22Rv1 (cell line): ENCODE results near the gene SENP6.

Experiments used
- H3K27ac ChIP-seq: fragments of 450-650 bp; 2 replicates; pipeline ENCODE4 v1.5.1; 2017
- CTCF ChIP-seq: fragments of 450-650 bp; IDR thresholded peaks from 2 replicates; pipeline ENCODE4 v1.5.1; 2017; ENCODE audit warnings: mild to moderate bottlenecking
- ZFX ChIP-seq: fragments of 450-650 bp; IDR thresholded peaks from 2 replicates; pipeline ENCODE4 v1.6.1; 2017; ENCODE audit warnings: antibody characterized with exemption, borderline replicate concordance

Gene SENP6

GRCh38 chr6:75751443-75751842 is 149.8 kb downstream of the SENP6 start:
- no peak overlapping the region for H3K27ac ChIP-seq
- TF ChIP-seq ZFX (no peak), CTCF (no peak)

- TF ChIP-seq CTCF (no peak), ZFX (no peak)
- H3K27ac ChIP-seq, result no peak overlapping the region
These were observed 150.7 kb downstream of the SENP6 start for GRCh38 chr6:75752365-75752764.

- peak overlapping the region; percentile 12 for H3K27ac ChIP-seq
- no peak for TF ChIP-seq ZFX
- no peak for TF ChIP-seq CTCF
These were observed 154.0 kb downstream of the SENP6 start for GRCh38 chr6:75755704-75756103.

GRCh38 chr6:75757295-75757694 is 155.6 kb downstream of the SENP6 start:
- TF ChIP-seq CTCF (no peak), ZFX (no peak)
- peak overlapping the region; percentile 7; the same call in 1 of the 2 replicates for H3K27ac ChIP-seq

- H3K27ac ChIP-seq, result peak overlapping the region; percentile 7; the same call in 1 of the 2 replicates
- no peak for TF ChIP-seq CTCF
- no peak for TF ChIP-seq ZFX
These were observed 156.4 kb downstream of the SENP6 start for GRCh38 chr6:75758061-75758460.

- TF ChIP-seq ZFX, result no peak
- TF ChIP-seq CTCF, result no peak
- H3K27ac ChIP-seq, result no peak overlapping the region
These were observed 157.5 kb downstream of the SENP6 start for GRCh38 chr6:75759207-75759606.

- H3K27ac ChIP-seq, result no peak overlapping the region
- TF ChIP-seq CTCF (no peak), ZFX (no peak)
These were observed 158.6 kb downstream of the SENP6 start for GRCh38 chr6:75760320-75760719.
